SIG-M5 treated with dmso at 0.1 percent for 504 hours (cell line): ENCODE results near the gene CYP2J2.
"Not testable (repeated sequence)": the region's sequence is repeated elsewhere in the genome, so short reads cannot be mapped to it uniquely, and the experiment has no call there.

Experiments
- DNase-seq: peaks from one replicate; lab custom pipeline; 2025; ENCODE audit not compliant: unreplicated experiment; lab: John Stamatoyannopoulos, UW

The CYP2J2 gene

DNA sequence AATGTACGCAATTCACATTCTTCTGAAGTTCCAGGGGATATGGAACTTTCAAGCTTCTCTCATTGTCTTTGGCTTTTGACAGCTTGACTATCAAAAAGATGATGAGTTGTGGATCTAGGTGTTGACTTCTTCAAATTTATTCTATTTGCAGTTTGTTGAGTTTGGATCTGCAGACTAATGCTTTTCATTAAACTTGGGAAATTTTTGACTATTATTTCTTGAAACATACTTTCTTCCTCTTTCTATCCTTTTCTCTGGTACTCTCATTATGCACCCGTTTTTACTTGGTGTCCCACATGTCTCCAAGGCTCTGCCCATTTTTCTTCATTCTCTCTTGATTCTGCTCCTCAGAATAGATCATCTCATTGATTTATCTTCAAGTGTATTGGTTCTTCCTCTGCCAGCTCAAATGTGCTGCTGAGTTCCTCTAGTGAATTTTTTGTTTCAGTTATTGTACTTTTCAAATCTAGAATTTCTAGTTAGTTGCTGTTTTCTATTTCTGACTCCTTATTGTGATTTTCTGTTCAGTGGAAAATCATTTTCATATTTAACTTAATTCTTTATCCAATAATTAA, 49.4 kb downstream of the CYP2J2 start:
- DNase-seq: no peak

DNA sequence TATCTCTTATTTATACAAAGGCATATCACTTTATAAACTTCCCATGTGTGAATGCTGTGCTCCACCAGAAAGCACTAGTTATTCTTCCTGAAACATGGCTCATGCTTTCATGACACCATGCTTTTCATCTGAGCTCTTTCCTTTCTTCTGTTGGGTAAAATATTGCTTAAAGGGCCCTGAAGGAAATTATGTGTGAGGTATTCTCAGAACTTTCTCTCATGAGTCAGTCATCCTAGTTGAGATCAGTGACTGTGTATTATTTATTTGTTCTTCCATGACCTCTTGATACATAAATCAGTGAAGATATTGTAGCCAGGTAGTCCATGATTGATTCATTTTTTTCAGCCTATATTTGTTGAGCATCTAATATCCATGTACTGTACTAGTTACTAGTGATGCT, 54.8 kb downstream of the CYP2J2 start:
- DNase-seq: no peak

DNA sequence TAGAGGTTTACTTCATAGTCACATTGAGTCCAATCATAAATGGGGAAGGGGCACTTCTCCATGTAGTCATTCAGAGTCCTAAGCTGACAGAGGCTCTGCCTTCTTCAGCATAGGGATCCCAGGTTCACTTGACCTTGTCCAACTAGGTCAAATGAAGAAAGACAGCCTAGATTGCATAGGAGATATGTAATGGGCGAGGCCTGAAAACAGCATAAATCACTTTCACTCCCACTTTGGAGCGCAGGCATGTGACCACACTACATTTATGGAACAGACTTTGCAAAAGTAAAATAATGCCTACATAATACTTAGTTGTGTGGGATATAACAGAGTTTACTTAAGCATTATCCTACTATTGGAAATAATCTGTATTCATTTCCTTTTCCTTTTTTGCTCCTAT, 60.1 kb downstream of the CYP2J2 start:
- no peak for DNase-seq

DNA sequence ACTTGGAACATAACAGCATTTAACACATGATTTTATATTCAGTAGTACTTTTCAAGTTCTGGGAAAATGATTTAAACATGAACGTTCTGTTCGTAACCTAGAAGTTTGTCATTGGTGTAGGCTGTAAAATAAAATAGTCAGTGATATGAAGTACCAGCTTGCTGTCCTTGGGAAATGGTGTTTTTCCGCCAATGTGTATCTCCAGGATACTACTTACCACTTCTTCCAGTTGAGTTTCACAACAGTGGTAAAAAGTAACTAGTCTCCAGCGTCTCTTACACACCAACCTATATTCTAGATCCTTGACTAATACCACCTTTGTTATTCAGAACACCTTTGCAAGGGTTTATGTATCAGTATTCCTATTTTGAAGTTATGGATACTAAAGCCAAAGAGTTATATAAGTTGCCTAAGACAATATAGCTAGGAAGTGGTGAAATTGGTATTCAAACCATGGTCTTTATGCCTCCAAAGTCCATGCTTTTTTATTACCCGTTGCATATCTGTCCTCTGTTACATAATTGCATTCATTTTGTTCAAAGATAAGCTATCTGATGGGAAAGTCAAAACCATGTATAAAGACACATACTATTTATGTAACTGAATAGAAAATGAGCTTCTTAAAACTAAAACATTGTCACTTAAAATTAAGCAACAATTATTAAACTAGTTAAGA, 68.8 kb downstream of the CYP2J2 start:
- DNase-seq: no peak

DNA sequence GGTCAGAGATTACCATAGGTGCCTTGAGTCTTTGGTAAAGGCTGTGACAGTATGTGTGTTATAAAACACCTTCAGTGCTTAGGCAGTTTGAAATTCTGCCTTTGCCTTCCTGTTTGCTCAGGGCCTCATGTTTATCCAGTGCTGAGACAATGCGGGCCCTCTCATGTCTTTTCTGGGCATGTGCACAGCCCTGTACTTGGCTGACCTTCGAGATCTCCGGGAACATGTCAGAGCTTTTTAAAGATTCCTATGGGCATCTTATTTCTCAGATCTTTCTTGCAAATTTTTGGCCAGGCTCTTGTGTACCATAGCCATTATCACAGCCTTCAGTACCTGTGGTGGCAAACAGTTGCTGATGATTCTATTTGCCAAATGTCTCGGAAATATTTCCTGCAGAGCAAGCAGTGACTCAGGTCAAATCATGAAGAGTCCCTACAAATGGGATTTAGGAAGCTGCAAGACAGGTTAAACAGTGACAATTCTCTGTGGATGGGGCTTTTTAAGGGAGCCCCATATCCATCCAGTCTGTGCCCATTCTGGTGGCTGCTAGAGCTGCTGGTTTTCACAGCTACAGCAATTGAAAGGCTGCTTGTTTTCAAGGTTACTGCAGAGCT, 69.7 kb downstream of the CYP2J2 start:
- no peak for DNase-seq

DNA sequence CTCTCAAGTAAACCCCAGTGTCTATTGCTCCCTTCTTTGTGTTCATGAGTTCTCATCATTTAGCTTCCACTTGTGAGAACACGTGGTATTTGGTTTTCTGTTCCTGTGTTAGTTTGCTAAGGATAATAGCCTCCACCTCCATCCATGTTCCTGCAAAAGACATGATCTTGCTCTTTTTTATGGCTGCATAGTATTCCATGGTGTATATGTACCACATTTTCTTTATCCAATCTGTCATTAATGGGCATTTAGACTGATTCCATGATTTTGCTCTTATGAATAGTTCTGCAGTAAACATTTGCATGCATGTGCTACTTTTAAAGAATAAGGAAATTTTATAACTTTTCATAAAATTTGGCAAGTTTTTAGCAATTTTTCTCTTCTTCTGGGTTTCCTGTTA, 71.3 kb downstream of the CYP2J2 start:
- not testable (repeated sequence) for DNase-seq

DNA sequence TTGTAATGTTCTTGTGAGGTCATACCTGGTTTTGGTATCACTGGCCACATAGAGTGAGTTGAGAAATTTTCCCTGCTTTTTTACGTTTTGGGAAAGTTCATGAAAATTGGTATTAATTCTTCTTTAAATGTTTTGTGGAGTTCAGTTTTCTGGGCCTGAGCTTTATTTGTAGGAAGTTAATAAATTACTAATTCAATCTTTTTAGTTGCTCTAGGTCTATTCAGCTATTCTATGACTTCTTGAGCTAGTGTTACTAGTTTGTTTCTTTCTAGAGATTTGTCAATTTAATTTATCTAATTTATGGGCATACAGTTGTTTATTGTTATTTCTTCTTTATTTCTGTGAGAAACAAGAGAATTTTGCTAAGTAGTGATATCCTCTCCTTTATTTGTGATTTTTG, 74.5 kb downstream of the CYP2J2 start:
- DNase-seq: no peak

DNA sequence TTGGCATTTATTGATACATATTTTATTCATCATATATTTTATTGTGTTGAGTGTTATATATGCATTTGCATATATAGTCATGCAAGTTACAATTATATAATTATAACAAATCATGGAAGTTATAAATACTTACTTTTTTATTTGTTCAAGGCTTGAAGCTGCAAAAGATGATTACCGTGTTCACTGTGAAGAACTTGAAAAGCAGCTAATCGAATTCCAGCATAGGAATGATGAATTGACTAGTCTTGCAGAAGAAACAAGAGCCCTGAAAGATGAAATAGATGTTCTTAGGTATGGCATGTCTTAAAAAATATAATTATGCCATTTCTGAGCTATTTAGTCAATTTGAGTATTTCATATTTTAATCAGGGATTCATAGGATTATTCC, 79.7 kb downstream of the CYP2J2 start:
- no peak for DNase-seq

DNA sequence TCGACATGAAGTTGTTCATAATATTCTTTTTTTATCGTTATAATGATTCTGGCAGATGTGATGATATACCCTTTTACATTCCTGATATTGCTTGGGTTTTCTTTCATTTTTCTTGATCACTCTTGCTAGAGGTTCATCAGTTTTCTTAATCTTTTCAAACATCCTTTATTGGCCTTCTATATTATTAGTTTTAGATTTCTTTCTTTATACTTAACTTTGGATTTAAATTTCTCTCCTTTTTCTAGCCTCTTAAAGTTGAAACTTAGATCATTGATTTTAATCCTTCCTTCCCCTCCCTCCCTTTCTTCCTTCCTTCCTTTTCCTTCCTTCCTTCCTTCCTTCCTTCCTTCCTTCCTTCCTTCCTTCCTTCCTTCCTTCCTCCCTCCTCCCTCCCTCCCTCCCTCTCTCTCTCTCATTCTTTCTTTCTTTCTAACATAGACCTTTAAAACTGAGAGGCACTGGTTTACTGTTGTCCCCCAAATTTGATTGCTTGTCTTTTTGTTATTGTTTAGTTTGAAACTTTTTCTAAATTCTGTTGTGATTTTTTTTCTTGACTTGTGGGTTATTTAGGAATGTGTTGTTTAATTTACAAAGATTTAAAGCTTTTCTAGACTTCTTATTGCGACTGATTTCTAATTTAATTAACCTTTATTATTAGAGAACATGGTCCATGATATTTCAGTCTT, 80.2 kb downstream of the CYP2J2 start:
- DNase-seq: no peak

DNA sequence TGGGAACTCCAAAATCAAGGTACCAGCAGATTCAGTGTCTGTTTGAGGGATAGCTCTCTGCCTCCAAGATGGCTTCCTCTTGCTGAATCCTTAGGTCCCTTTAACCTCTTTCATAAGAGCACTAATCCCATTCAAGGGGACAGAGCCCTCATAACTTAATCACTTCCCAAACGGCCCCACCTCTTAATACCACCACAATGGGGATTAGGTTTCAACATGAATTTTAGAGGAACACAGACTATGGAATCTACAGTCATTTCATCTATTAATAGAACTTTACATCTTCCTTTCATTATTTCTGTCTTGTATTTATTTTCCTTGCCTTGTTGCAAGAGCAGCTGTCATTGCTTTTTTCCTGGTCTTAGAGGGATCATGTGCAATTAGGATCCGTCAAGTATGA, 81.5 kb downstream of the CYP2J2 start:
- DNase-seq: no peak
